NCI-H2029 (cell line): ENCODE measurements around the gene ELP6.
"Not testable (repeated sequence)": the region's sequence is repeated elsewhere in the genome, so short reads cannot be mapped to it uniquely, and the experiment has no call there.

Source experiments
- DNase-seq: peaks from one replicate; lab custom pipeline; 2025; lab: John Stamatoyannopoulos, UW

The ELP6 gene

DNA sequence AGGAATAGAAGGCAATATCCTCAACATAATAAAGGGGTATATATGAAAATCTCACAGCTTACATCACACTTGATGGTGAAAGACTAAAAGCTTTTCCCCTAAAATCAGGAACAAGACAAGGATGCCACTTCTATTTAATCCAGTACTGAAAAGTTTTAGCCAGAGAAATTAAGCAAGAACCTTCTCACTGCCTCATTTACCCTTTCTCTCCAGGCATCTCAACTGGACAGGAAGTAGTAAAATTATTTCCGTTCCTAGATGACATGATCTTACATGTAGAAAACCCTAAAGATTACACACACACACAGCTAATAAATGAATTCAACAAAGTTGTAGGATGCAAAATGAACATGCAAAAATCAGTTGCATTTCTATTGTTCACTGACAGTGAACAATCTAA, 48.9 kb downstream of the ELP6 start:
- DNase-seq, result no peak

DNA sequence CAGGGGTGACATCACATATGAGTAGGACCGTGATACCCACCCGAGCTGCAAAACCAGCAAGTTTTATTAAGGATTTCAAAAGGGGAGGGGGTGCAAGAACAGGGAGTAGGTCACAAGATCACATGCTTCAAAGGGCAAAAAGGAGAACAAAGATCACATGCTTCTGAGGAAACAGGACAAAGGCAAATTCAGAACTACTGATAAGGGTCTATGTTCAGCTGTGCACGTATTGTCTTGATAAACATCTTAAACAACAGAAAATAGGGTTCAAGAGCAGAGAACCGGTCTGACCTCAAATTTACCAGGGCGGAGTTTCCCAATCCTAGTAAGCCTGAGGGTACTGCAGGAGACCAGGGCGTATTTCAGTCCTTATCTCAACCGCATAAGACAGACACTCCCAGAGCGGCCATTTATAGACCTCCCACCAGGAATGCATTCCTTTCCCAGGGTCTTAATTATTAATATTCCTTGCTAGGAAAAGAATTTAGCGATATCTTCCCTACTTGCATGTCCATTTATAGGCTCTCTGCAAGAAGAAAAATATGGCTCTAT, 53.9 kb downstream of the ELP6 start:
- DNase-seq, result not testable (repeated sequence)

DNA sequence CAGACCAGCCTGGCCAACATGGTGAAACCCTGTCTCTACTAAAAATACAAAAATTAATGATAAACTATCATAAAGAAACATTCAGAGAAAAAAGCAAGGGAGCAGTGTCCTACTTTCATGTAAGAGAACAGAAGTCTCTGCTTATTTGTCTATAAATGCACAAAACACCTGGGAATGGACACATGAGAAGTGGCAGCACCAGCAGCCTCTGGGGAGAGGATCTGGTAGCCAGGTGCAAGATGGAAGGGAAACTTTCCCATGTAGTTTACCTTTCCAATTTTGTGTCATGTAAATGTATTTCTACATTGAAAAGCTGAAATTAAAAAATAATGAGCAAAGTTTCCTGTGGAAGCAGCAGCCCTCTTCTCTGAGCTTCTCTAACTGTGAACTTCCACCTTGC, 56.5 kb downstream of the ELP6 start:
- no peak for DNase-seq

DNA sequence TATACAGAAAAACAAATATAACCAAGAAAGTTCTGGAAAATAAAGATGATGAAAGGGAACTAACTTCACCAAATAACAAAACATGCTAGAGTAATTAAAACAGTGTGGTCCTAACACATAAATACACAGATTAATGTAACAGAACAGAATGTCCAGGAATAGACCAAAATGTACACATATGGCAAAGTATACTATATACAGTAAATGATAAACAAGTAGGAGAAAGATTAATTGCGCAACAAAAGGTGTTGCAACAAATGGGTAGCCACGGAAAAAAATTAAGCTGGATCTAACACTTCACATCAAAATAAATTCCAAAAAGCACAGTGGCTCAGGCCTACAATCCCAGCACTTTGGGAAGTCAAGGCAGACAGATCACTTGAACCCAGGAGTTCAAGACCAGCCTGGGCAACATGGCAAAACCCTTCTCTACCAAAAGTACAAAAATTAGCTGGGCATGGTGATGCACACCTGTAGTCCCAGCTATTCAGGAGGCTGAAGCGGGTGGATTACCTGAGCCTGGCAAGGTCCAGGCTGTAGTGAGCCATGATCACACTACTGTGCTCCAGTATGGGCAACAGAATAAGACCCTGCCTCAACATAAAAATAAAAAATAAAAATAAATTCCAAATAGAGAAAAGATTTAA, 57.6 kb downstream of the ELP6 start:
- DNase-seq, result no peak

DNA sequence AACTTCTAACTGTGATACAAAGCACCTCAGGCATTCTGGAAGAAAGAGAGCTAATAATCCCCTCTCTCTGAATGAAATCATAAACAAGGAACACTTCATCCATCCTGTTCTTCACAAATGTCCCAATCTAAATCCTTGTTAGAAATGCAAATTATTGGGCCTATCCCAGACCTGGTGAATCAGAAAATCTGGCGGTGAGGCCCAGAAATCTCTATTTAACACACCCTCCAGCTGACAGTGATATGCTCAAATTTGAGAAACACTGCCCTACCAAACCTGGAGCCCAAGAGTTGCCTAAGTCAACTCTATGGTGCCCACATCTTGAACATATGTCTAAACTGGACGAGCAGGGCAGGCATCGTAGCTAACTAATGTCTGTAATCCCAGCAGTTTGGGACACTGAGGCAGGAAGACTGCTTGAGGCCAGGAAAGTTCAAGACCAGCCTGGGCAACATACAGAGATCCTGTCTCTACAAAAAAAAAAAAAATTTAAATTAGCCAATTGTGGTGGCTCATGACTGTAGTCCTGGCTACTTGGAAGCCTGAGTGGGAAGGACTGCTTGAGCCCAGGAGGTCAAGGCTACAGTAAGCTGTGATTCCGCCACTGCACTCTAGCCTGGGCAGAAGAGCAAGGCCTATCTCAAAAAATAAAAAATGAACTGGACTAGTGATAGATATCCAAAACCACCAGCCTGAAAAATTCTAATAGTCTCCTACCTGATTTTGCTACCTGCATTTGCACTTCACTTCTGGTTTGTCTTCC, 60.9 kb downstream of the ELP6 start:
- no peak for DNase-seq
